ENCODE data around the gene PTPN2.

DNA sequence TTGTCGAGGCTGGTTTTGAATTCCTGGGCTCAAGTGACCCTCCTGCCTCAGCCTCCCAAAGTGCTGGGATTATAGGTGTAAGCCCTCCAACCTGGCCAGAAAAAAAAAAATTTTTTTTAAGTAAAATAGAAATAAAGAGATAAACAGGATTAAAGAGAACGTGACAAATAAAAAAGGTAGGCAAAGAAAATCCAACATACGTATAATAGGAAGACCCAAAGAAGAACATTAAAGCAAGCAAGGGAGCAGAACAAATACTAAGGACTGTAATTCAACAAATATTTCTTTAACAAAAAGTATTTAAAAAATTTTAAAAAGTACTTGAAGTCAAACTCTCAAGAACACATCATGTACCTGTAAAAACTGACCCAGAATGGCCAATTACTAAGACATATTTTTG lies 56.4 kb downstream of the PTPN2 start:
- no peak for TF ChIP-seq EZH2 (IDR thresholded peaks at IDR 0.05; ENCODE audit: borderline replicate concordance, low read depth, low read length, severe bottlenecking)
- TF ChIP-seq, protein P1, sequence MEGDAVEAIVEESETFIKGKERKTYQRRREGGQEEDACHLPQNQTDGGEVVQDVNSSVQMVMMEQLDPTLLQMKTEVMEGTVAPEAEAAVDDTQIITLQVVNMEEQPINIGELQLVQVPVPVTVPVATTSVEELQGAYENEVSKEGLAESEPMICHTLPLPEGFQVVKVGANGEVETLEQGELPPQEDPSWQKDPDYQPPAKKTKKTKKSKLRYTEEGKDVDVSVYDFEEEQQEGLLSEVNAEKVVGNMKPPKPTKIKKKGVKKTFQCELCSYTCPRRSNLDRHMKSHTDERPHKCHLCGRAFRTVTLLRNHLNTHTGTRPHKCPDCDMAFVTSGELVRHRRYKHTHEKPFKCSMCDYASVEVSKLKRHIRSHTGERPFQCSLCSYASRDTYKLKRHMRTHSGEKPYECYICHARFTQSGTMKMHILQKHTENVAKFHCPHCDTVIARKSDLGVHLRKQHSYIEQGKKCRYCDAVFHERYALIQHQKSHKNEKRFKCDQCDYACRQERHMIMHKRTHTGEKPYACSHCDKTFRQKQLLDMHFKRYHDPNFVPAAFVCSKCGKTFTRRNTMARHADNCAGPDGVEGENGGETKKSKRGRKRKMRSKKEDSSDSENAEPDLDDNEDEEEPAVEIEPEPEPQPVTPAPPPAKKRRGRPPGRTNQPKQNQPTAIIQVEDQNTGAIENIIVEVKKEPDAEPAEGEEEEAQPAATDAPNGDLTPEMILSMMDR (IDR thresholded peaks at IDR 0.05; ENCODE audit: borderline replicate concordance, extremely low read depth, low read length, poor library complexity, severe bottlenecking), result no peak
